Endothelial cell of umbilical vein (primary cell): ENCODE measurements around the gene MMP23B. TPM values are rescaled to one million over a fixed set of nuclear protein-coding genes. Genes with fewer than 3 reads are reported as not detected.
"Not testable (repeated sequence)": the region's sequence is repeated elsewhere in the genome, so short reads cannot be mapped to it uniquely, and the experiment has no call there.

Source experiments
- BruUV-seq: library from RNA; stranded (reverse); fragments of 400-500 nt; replicated peaks from 2 replicates; lab custom pipeline; 2021; lab: Mats Ljungman, UMichigan
- CTCF ChIA-PET: fragments of 300-600, 350-600 bp; sonication (Branson Sonifier 250); formaldehyde crosslinking; loops from one replicate; lab custom pipeline; 2021; ENCODE audit warnings: antibody characterized with exemption, inconsistent platforms; lab: Charles Lee
- POLR2A ChIA-PET: fragments of 300-600, 350-600 bp; sonication (Branson Sonifier 250); formaldehyde crosslinking; loops from one replicate; lab custom pipeline; 2021; ENCODE audit warnings: antibody characterized with exemption, inconsistent platforms; lab: Charles Lee
- DNase-seq: peaks from one replicate; pipeline ENCODE4 v3.0.0-alpha.2; 2011; ENCODE audit warnings: low read depth, low spot score
- FAIRE-seq: peaks from 2 replicates; lab custom pipeline; 2011; peaks lifted over from hg19 to GRCh38; lab: Jason Lieb, UNC
- H2AFZ ChIP-seq: 2 replicates; pipeline ENCODE4 v1.6.0; 2012; ENCODE audit warnings: low read depth, low read length, control low read depth, inconsistent platforms
- H3K27ac ChIP-seq: 2 replicates; pipeline ENCODE4 v1.5.1; 2011; ENCODE audit warnings: low read depth, mild to moderate bottlenecking, control low read depth, low read length, moderate library complexity; ENCODE audit not compliant: insufficient read depth
- H3K27me3 ChIP-seq, 2 experiments: 2 replicates each; pipeline versions ENCODE4 v1.6.0 to v1.6.1; 2011; ENCODE audit warnings: low read length in 2 of 2, mixed read lengths in 1 of 2; ENCODE audit not compliant: control insufficient read depth in 2 of 2, insufficient read depth in 2 of 2
- H3K36me3 ChIP-seq, 2 experiments: 2 replicates in 1 of 2; 3 replicates in 1 of 2; pipeline ENCODE4 v1.5.1; 2011; ENCODE audit warnings: low read length in 2 of 2, mild to moderate bottlenecking in 1 of 2, moderate library complexity in 1 of 2; ENCODE audit not compliant: control insufficient read depth in 2 of 2, insufficient read depth in 2 of 2; ENCODE audit errors: extremely low read depth in 1 of 2
- H3K4me1 ChIP-seq: 3 replicates; pipeline ENCODE4 v1.5.1; 2011; ENCODE audit warnings: mild to moderate bottlenecking, low read length; ENCODE audit not compliant: control insufficient read depth, insufficient read depth; ENCODE audit errors: extremely low read depth
- H3K4me2 ChIP-seq: 2 replicates; pipeline ENCODE4 v1.6.1; 2011; ENCODE audit warnings: low read length, control low read depth, mixed read lengths; ENCODE audit not compliant: insufficient read depth
- H3K4me3 ChIP-seq, 3 experiments: fragments of 200-600 bp in 1 of 3; sonication (generic), shearing (Covaris generic) in 1 of 3; replicated peaks in 1 of 3; 2 replicates each; pipeline ENCODE4 v1.5.1; 2011 to 2016; ENCODE audit warnings: control low read depth in 3 of 3, low read length in 3 of 3, mild to moderate bottlenecking in 2 of 3, inconsistent platforms in 1 of 3, low read depth in 1 of 3, moderate library complexity in 1 of 3; ENCODE audit not compliant: insufficient read depth in 1 of 3
- H3K79me2 ChIP-seq: 2 replicates; pipeline ENCODE4 v1.6.0; 2012; ENCODE audit warnings: low read length, inconsistent platforms; ENCODE audit not compliant: control insufficient read depth, insufficient read depth
- H3K9ac ChIP-seq: replicated peaks from 2 replicates; pipeline ENCODE3; 2011; ENCODE audit warnings: low read length, control low read depth; ENCODE audit not compliant: insufficient read depth; ENCODE audit errors: extremely low read depth
- H3K9me1 ChIP-seq: replicated peaks from 3 replicates; pipeline ENCODE4 v1.6.0; 2011; ENCODE audit warnings: mild to moderate bottlenecking, low read length; ENCODE audit not compliant: control insufficient read depth, insufficient read depth; ENCODE audit errors: extremely low read depth
- H3K9me3 ChIP-seq: replicated peaks from 2 replicates; pipeline ENCODE4 v1.5.1; 2012; ENCODE audit warnings: low read length, inconsistent platforms; ENCODE audit not compliant: control insufficient read depth, insufficient read depth
- H4K20me1 ChIP-seq: replicated peaks from 2 replicates; pipeline ENCODE3; 2011; ENCODE audit warnings: mild to moderate bottlenecking, low read length; ENCODE audit not compliant: control insufficient read depth, insufficient read depth; ENCODE audit errors: extremely low read depth
- JUN ChIP-seq: IDR thresholded peaks from 2 replicates; pipeline ENCODE4 v1.6.1; 2011; ENCODE audit warnings: borderline replicate concordance, low read depth; ENCODE audit not compliant: insufficient read length, insufficient read depth
- POLR2AphosphoS5 ChIP-seq: IDR thresholded peaks from 2 replicates; pipeline ENCODE4 v1.6.1; 2012; ENCODE audit warnings: low read depth, mild to moderate bottlenecking, control low read depth, low read length, moderate library complexity; ENCODE audit not compliant: insufficient read depth
- dilution Hi-C: fragments of 300-500 bp; cut with MboI; formaldehyde crosslinking; loops from one replicate; pipeline ENCODE4 v1.15.0; 2019; ENCODE audit warnings: low sequenced_read_pairs; ENCODE audit not compliant: extremely low pct_ligation_motif_present
- intact Hi-C: fragments of 100-400 bp; cut with micrococcal nuclease; formaldehyde crosslinking; loops from one replicate; pipeline ENCODE4 v1.10.0; 2022
- polyA plus RNA-seq, 4 experiments: library from polyadenylated mRNA; depleted of rRNA in 3 of 4; stranded (reverse) in 3 of 4; unstranded in 1 of 4; fragments of >200 nt; gene quantifications; 2 replicates each; pipeline versions ENCODE4 v1.2.1 to v1.2.3, GENCODE V29; 2011 to 2012; ENCODE audit warnings: missing spikeins in 1 of 4
- total RNA-seq: library from RNA; stranded (reverse); gene quantifications from 2 replicates; pipeline ENCODE4 v1.2.3, GENCODE V29; 2021

Gene MMP23B
- total and polyA plus RNA-seq, 2 donors (not counting 3 experiments of a cell fraction or from before 2014, with no cell fraction given), result 0.62 to 5.3 TPM

DNA sequence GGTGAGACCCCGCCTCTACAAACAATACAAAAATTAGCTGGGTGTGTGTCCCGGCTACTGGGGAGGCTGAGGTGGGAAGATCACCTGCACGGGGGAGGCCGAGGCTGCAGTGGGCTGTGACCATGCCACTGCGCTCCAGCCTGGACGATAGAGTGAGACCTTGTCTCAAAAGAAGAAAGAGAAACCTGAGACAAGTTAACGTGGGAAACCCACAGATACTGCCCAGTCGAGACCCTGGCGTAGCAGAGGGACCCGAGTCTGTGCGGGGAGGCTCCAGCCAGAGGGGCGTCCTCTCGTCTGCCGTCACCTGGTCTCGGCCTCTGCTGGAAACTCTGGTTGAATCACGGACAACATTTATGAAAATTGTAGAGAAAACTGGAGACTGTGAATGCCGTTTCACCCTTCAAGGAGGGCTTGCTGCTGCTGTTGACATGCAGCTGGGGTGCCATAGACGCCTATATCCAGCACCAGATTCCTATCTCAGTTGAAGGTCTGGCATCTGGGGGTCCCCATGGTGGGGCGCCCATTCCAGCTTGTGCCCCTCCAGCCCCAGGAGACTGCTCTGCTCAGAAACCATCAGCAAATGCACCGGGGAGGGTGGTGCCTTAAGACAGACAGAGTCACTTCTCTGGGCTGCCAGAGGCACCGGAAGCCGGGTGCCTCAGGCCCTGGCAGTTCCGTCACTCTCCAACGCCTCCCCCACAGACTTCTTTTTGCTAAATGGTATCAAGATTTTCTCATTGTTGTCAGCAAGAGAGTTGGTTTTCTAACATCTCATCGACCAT lies 40.4 kb downstream of the MMP23B start:
- no peaks in the 10 kb centered on the region for H4K20me1 ChIP-seq
- dilution Hi-C loops (no loop called here), intact Hi-C loops (no loop called here)
- ChIA-PET POLR2A (no interaction called here), CTCF (no interaction called here)
- no peaks in the 10 kb centered on the region for H3K9me3 ChIP-seq
- H3K9ac ChIP-seq, result no peak overlapping the region
- DNase-seq, result no peak
- H3K4me3 ChIP-seq, result no peak overlapping the region
- no peak for FAIRE-seq
- no peaks in the 10 kb centered on the region for H3K9me1 ChIP-seq
- no peak overlapping the region for H3K4me2 ChIP-seq
- no peaks in the 10 kb centered on the region for H3K27me3 ChIP-seq
- no peak overlapping the region for H2AFZ ChIP-seq
- peaks cover 0 to 19% of the 10 kb centered on the region in 2 experiments for H3K36me3 ChIP-seq
- no peak overlapping the region for H3K27ac ChIP-seq
- no peaks in the 10 kb centered on the region for H3K79me2 ChIP-seq
- TF ChIP-seq JUN (no peak), POLR2AphosphoS5 (no peak)
- H3K4me1 ChIP-seq, result no peaks in the 10 kb centered on the region
- no TSS peak for BruUV-seq

- BruUV-seq, H3K27ac ChIP-seq, H4K20me1 ChIP-seq, H2AFZ ChIP-seq, FAIRE-seq, H3K4me1 ChIP-seq, H3K9ac ChIP-seq, H3K79me2 ChIP-seq, intact Hi-C loops, H3K9me3 ChIP-seq, H3K9me1 ChIP-seq, dilution Hi-C loops, CTCF ChIA-PET, DNase-seq, H3K4me3 ChIP-seq, POLR2A ChIA-PET, H3K4me2 ChIP-seq, H3K27me3 ChIP-seq: not testable (repeated sequence)
- peaks cover 0 to 16% of the 10 kb centered on the region in 2 experiments for H3K36me3 ChIP-seq
These were observed 42.8 kb downstream of the MMP23B start for GRCh38 chr1:1674806-1675205.

- H3K9me3 ChIP-seq, H3K27ac ChIP-seq, FAIRE-seq, intact Hi-C loops, H3K79me2 ChIP-seq, BruUV-seq, H3K4me2 ChIP-seq, H3K4me3 ChIP-seq, H3K4me1 ChIP-seq, H2AFZ ChIP-seq, H3K9ac ChIP-seq, dilution Hi-C loops, DNase-seq, H4K20me1 ChIP-seq, CTCF ChIA-PET, H3K9me1 ChIP-seq, POLR2A ChIA-PET, H3K27me3 ChIP-seq: not testable (repeated sequence)
- peaks cover 0 to 16% of the 10 kb centered on the region in 2 experiments for H3K36me3 ChIP-seq
These were observed 43.2 kb downstream of the MMP23B start for GRCh38 chr1:1675218-1675617.

GRCh38 chr1:1676087-1676486 lies 44.1 kb downstream of the MMP23B start:
- DNase-seq, CTCF ChIA-PET, H2AFZ ChIP-seq, H3K4me3 ChIP-seq, H4K20me1 ChIP-seq, H3K9me1 ChIP-seq, POLR2A ChIA-PET, H3K4me2 ChIP-seq, H3K9me3 ChIP-seq, H3K27ac ChIP-seq, H3K9ac ChIP-seq, H3K27me3 ChIP-seq, intact Hi-C loops, FAIRE-seq, dilution Hi-C loops, BruUV-seq, H3K4me1 ChIP-seq: not testable (repeated sequence)
- Histone ChIP-seq H3K36me3 (peaks cover 0 to 14% of the 10 kb centered on the region in 2 experiments), H3K79me2 (peaks cover 11% of the 10 kb centered on the region)
